Fibroblast of lung (primary cell): ENCODE results near the gene DLG5. TPM values are rescaled to one million over a fixed set of nuclear protein-coding genes. Genes with fewer than 3 reads are reported as not detected.

ENCODE experiments used
- DNase-seq, 2 donors: peaks; one replicate each; pipeline versions ENCODE4 v3.0.0 to v3.0.0-alpha.2; 2010; ENCODE audit warnings: low read depth in 2 of 2
- H2AFZ ChIP-seq: 2 replicates; pipeline ENCODE4 v1.5.1; 2012; ENCODE audit warnings: low read length, control low read depth, inconsistent platforms
- H3K27ac ChIP-seq: 2 replicates; pipeline ENCODE4 v1.5.1; 2011; ENCODE audit warnings: low read length, control low read depth; ENCODE audit not compliant: insufficient read depth
- H3K27me3 ChIP-seq: 2 replicates; pipeline ENCODE4 v1.5.1; 2011; ENCODE audit warnings: mild to moderate bottlenecking, low read length; ENCODE audit not compliant: control insufficient read depth, insufficient read depth
- H3K36me3 ChIP-seq: 2 replicates; pipeline ENCODE4 v1.5.1; 2011; ENCODE audit warnings: low read length; ENCODE audit not compliant: control insufficient read depth, insufficient read depth
- H3K4me1 ChIP-seq: 2 replicates; pipeline ENCODE4 v1.5.1; 2011; ENCODE audit warnings: low read length; ENCODE audit not compliant: control insufficient read depth, insufficient read depth; ENCODE audit errors: extremely low read depth
- H3K4me2 ChIP-seq: 2 replicates; pipeline ENCODE4 v1.5.1; 2011; ENCODE audit warnings: low read length, control low read depth; ENCODE audit not compliant: insufficient read depth; ENCODE audit errors: extremely low read depth
- H3K4me3 ChIP-seq, 4 experiments: fragments of 200-600 bp in 1 of 4; sonication (generic) in 1 of 4; replicated peaks in 1 of 4; 2 replicates each; pipeline ENCODE4 v1.5.1; 2011 to 2016; ENCODE audit warnings: low read length in 4 of 4, low read depth in 3 of 4, mild to moderate bottlenecking in 3 of 4, control low read depth in 2 of 4, inconsistent platforms in 1 of 4, mixed read lengths in 1 of 4; ENCODE audit not compliant: insufficient read depth in 1 of 4; ENCODE audit errors: control extremely low read depth in 1 of 4
- H3K79me2 ChIP-seq: 2 replicates; pipeline ENCODE4 v1.5.1; 2012; ENCODE audit warnings: mild to moderate bottlenecking, low read length, inconsistent platforms; ENCODE audit not compliant: control insufficient read depth, insufficient read depth
- H3K9ac ChIP-seq: 2 replicates; pipeline ENCODE4 v1.5.1; 2011; ENCODE audit warnings: mild to moderate bottlenecking, low read length, control low read depth; ENCODE audit not compliant: insufficient read depth
- H3K9me3 ChIP-seq: 2 replicates; pipeline ENCODE4 v1.5.1; 2012; ENCODE audit warnings: low read depth, low read length; ENCODE audit not compliant: control insufficient read depth, insufficient read depth
- H4K20me1 ChIP-seq: 2 replicates; pipeline ENCODE4 v1.5.1; 2011; ENCODE audit warnings: low read length; ENCODE audit not compliant: control insufficient read depth, insufficient read depth; ENCODE audit errors: extremely low read depth
- EZH2 ChIP-seq: IDR thresholded peaks from 2 replicates; pipeline ENCODE4 v1.5.1; 2012; ENCODE audit warnings: low read length, control low read depth, mild to moderate bottlenecking; ENCODE audit errors: missing control alignments
- polyA plus RNA-seq, 2 donors: library from polyadenylated mRNA; depleted of rRNA in 1 of 2; stranded (reverse) in 1 of 2; unstranded in 1 of 2; fragments of >200 nt; gene quantifications; 2 replicates each; pipeline ENCODE4 v1.2.1, GENCODE V29; 2011 to 2012; ENCODE audit warnings: missing spikeins in 1 of 2
- total RNA-seq: library from RNA; depleted of rRNA; stranded (reverse); fragments of >200 nt; gene quantifications from 2 replicates; pipeline ENCODE4 v1.2.1, GENCODE V29; 2014
- TF ChIP-seq, protein P1 (sequence below), 2 donors: IDR thresholded peaks in 1 of 2; conservative IDR thresholded peaks in 1 of 2; 1 replicate in 1 of 2; 2 replicates in 1 of 2; pipeline ENCODE4 v1.5.1; 2011 to 2012; ENCODE audit warnings: low read length in 2 of 2, control low read depth in 1 of 2, inconsistent platforms in 1 of 2, low read depth in 1 of 2, mild to moderate bottlenecking in 1 of 2

The DLG5 gene
- total and polyA plus RNA-seq, 2 donors (not counting 1 experiment from before 2014, with no cell fraction given): 15.3 to 40.8 TPM

- Histone ChIP-seq H3K4me2 (no peak overlapping the region), H3K27ac (no peak overlapping the region), H3K9ac (no peak overlapping the region), H3K4me3 (no peak overlapping the region), H3K27me3 (no peaks in the 10 kb centered on the region), H3K36me3 (peaks cover 14% of the 10 kb centered on the region), H3K4me1 (no peaks in the 10 kb centered on the region), H2AFZ (no peak overlapping the region), H3K9me3 (no peaks in the 10 kb centered on the region), H4K20me1 (no peaks in the 10 kb centered on the region), H3K79me2 (no peaks in the 10 kb centered on the region)
- no peak for TF ChIP-seq EZH2
- TF ChIP-seq, protein P1, sequence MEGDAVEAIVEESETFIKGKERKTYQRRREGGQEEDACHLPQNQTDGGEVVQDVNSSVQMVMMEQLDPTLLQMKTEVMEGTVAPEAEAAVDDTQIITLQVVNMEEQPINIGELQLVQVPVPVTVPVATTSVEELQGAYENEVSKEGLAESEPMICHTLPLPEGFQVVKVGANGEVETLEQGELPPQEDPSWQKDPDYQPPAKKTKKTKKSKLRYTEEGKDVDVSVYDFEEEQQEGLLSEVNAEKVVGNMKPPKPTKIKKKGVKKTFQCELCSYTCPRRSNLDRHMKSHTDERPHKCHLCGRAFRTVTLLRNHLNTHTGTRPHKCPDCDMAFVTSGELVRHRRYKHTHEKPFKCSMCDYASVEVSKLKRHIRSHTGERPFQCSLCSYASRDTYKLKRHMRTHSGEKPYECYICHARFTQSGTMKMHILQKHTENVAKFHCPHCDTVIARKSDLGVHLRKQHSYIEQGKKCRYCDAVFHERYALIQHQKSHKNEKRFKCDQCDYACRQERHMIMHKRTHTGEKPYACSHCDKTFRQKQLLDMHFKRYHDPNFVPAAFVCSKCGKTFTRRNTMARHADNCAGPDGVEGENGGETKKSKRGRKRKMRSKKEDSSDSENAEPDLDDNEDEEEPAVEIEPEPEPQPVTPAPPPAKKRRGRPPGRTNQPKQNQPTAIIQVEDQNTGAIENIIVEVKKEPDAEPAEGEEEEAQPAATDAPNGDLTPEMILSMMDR (conservative IDR thresholded peaks at IDR 0.05 in 1 of 2, IDR thresholded peaks at IDR 0.05 in 1 of 2; ENCODE audit: low read depth in 1 of 2, low read length in 2 of 2): no peak
- no peak for DNase-seq
These were observed 98.2 kb downstream of the DLG5 start for GRCh38 chr10:77828377-77828776.

GRCh38 chr10:77827366-77827765 is 99.2 kb downstream of the DLG5 start:
- Histone ChIP-seq H2AFZ (no peak overlapping the region), H3K4me1 (no peaks in the 10 kb centered on the region), H3K79me2 (no peaks in the 10 kb centered on the region), H4K20me1 (no peaks in the 10 kb centered on the region), H3K27me3 (no peaks in the 10 kb centered on the region), H3K4me2 (no peak overlapping the region), H3K36me3 (peaks cover 11% of the 10 kb centered on the region), H3K4me3 (no peak overlapping the region), H3K27ac (no peak overlapping the region), H3K9ac (no peak overlapping the region), H3K9me3 (no peaks in the 10 kb centered on the region)
- no peak for TF ChIP-seq EZH2
- TF ChIP-seq, protein P1 (conservative IDR thresholded peaks at IDR 0.05 in 1 of 2, IDR thresholded peaks at IDR 0.05 in 1 of 2; ENCODE audit: low read depth in 1 of 2, low read length in 2 of 2): no peak
- DNase-seq: no peak

DNA sequence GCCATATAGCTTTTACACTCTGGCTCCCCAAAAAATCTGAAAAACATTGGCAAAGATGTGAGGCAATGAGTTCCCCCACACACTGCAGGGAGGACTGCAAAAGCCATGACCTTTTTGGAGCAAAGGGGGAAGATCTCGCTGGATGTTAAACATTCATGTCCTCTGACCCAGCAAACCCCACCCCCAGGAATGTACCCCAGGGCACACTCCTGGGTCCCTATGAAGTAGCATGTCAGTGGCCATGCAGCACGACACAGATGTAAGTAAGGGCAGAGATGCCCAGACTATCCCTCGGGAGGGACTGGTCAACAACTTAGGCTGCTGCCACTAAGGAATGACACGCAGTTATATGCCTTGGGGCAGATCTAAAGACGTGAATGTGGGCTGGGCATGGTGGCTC is 100.6 kb downstream of the DLG5 start:
- Histone ChIP-seq H3K9ac (no peak overlapping the region), H3K27ac (no peak overlapping the region), H4K20me1 (no peaks in the 10 kb centered on the region), H3K4me2 (no peak overlapping the region), H3K4me1 (no peaks in the 10 kb centered on the region), H3K36me3 (peaks cover 12% of the 10 kb centered on the region), H3K4me3 (no peak overlapping the region), H3K79me2 (no peaks in the 10 kb centered on the region), H3K9me3 (no peaks in the 10 kb centered on the region), H3K27me3 (no peaks in the 10 kb centered on the region), H2AFZ (no peak overlapping the region)
- DNase-seq: no peak
- TF ChIP-seq, protein P1 (conservative IDR thresholded peaks at IDR 0.05 in 1 of 2, IDR thresholded peaks at IDR 0.05 in 1 of 2; ENCODE audit: low read depth in 1 of 2, low read length in 2 of 2): no peak
- TF ChIP-seq EZH2: no peak
